Measurements from ENCODE around the gene TPPP2. TPM values are rescaled to one million over a fixed set of nuclear protein-coding genes. Genes with fewer than 3 reads are reported as not detected.

TPPP2 gene
- total RNA-seq, 1 donor from 2014 or later: not detected

- peaks cover 13% of the 10 kb centered on the region for H3K4me1 Mint-ChIP-seq (ENCODE audit: unreplicated experiment)
- no peaks in the 10 kb centered on the region for H3K36me3 Mint-ChIP-seq (ENCODE audit: unreplicated experiment)
- H3K27me3 Mint-ChIP-seq (ENCODE audit: unreplicated experiment): peaks cover 47% of the 10 kb centered on the region
- no peak for DNase-seq (ENCODE audit: extremely low spot score, unreplicated experiment)
- no peak overlapping the region for H3K4me3 Mint-ChIP-seq (ENCODE audit: unreplicated experiment)
- no peak for TF ChIP-seq CTCF (IDR thresholded peaks at IDR 0.05)
- H3K9me3 Mint-ChIP-seq (ENCODE audit: unreplicated experiment): no peaks in the 10 kb centered on the region
- H3K27ac Mint-ChIP-seq (ENCODE audit: unreplicated experiment): no peak overlapping the region
Measured at GRCh38 chr14:21036751-21037150, 6.7 kb downstream of the TPPP2 start.

GRCh38 chr14:21037156-21037555, 7.1 kb downstream of the TPPP2 start:
- peaks cover 15% of the 10 kb centered on the region for H3K4me1 Mint-ChIP-seq (ENCODE audit: unreplicated experiment)
- H3K27ac Mint-ChIP-seq (ENCODE audit: unreplicated experiment): no peak overlapping the region
- H3K36me3 Mint-ChIP-seq (ENCODE audit: unreplicated experiment): no peaks in the 10 kb centered on the region
- no peak overlapping the region for H3K4me3 Mint-ChIP-seq (ENCODE audit: unreplicated experiment)
- TF ChIP-seq CTCF (IDR thresholded peaks at IDR 0.05): no peak
- H3K9me3 Mint-ChIP-seq (ENCODE audit: unreplicated experiment): no peaks in the 10 kb centered on the region
- H3K27me3 Mint-ChIP-seq (ENCODE audit: unreplicated experiment): peaks cover 43% of the 10 kb centered on the region
- no peak for DNase-seq (ENCODE audit: extremely low spot score, unreplicated experiment)

GRCh38 chr14:21038441-21039422, 8.7 kb downstream of the TPPP2 start:
- peak overlapping the region; percentile 28 for H3K27ac Mint-ChIP-seq (ENCODE audit: unreplicated experiment)
- no peak for DNase-seq (ENCODE audit: extremely low spot score, unreplicated experiment)
- H3K9me3 Mint-ChIP-seq (ENCODE audit: unreplicated experiment): no peaks in the 10 kb centered on the region
- no peak for TF ChIP-seq CTCF (IDR thresholded peaks at IDR 0.05)
- H3K4me1 Mint-ChIP-seq (ENCODE audit: unreplicated experiment): peaks cover 31% of the 10 kb centered on the region
- H3K4me3 Mint-ChIP-seq (ENCODE audit: unreplicated experiment): no peak overlapping the region
- peaks cover 32% of the 10 kb centered on the region for H3K27me3 Mint-ChIP-seq (ENCODE audit: unreplicated experiment)
- no peaks in the 10 kb centered on the region for H3K36me3 Mint-ChIP-seq (ENCODE audit: unreplicated experiment)

GRCh38 chr14:21039585-21040369, 9.8 kb downstream of the TPPP2 start:
- Mint-ChIP-seq H3K36me3 (ENCODE audit: unreplicated experiment) (no peaks in the 10 kb centered on the region), H3K27ac (ENCODE audit: unreplicated experiment) (no peak overlapping the region), H3K9me3 (ENCODE audit: unreplicated experiment) (no peaks in the 10 kb centered on the region), H3K4me1 (ENCODE audit: unreplicated experiment) (peaks cover 38% of the 10 kb centered on the region), H3K27me3 (ENCODE audit: unreplicated experiment) (peaks cover 31% of the 10 kb centered on the region), H3K4me3 (ENCODE audit: unreplicated experiment) (no peak overlapping the region)
- peak; percentile 76 for TF ChIP-seq CTCF (IDR thresholded peaks at IDR 0.05)
- no peak for DNase-seq (ENCODE audit: extremely low spot score, unreplicated experiment)

Data from osteocyte (in vitro differentiated cells).